Measurements from ENCODE around the gene DPP9. TPM values are rescaled to one million over a fixed set of nuclear protein-coding genes. Genes with fewer than 3 reads are reported as not detected.

The DPP9 gene
- total and polyA plus RNA-seq, 2 of the 13 experiments (the other 11 are each of a cell fraction or from before 2014, with no cell fraction given): 8.4 to 25.8 TPM

DNA sequence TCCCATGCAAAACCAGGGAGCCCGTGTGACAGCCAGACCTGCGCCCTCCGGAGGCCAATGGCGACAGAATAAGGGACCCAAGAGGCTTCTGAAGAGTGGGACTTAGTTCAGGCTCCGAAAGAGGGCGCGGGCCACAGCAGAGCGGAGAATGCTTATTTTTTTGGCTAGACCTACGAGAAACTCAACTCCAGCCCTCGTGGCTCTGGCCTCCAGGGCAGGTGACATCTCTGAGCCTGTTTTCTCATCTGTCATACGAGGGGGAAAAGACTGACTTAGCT, 23.0 kb downstream of the DPP9 start:
- Histone ChIP-seq H3K4me1 (ENCODE audit: insufficient read depth, low read length) (peaks cover 17% of the 10 kb centered on the region), H3K36me3 (replicated peaks in 1 of 2; ENCODE audit: control insufficient read depth in 1 of 2, insufficient read depth in 2 of 2, low read length in 2 of 2) (peaks cover 32 to 62% of the 10 kb centered on the region in 2 experiments), H3K4me3 (replicated peaks in 1 of 3; ENCODE audit: insufficient read depth in 1 of 3, low read depth in 2 of 3, low read length in 3 of 3) (no peak overlapping the region), H2AFZ (ENCODE audit: low read length) (no peak overlapping the region), H4K20me1 (ENCODE audit: insufficient read depth, low read length) (no peaks in the 10 kb centered on the region), H3K9ac (ENCODE audit: insufficient read depth, low read depth, low read length) (no peak overlapping the region), H3K27me3 (ENCODE audit: control insufficient read depth in 1 of 2, insufficient read depth in 2 of 2, low read length in 2 of 2) (no peaks in the 10 kb centered on the region), H3K27ac (ENCODE audit: extremely low read length, insufficient read depth, low read length) (no peak overlapping the region), H3K4me2 (ENCODE audit: low read depth, low read length) (no peak overlapping the region), H3K79me2 (ENCODE audit: insufficient read depth, low read length) (no peaks in the 10 kb centered on the region), H3K9me3 (ENCODE audit: low read length) (no peaks in the 10 kb centered on the region)
- ChIA-PET CTCF (ENCODE audit: low intra/inter-chr PET ratio, low total read pairs) (no interaction called here), POLR2A (no interaction called here)
- WGBS (ENCODE audit: low lambda C conversion rate): 96% methylated on average over 11 of the region's 11 CpGs
- BruUV-seq (replicated peaks): no TSS peak
- TF ChIP-seq U2AF1 (optimal IDR thresholded peaks at IDR 0.05; ENCODE audit: low read depth, low read length): no peak
- no peak for TF ChIP-seq FOXA1 (IDR thresholded peaks at IDR 0.05)
- no peak for TF ChIP-seq FOXA1 (CRISPR knock-in tag; IDR thresholded peaks at IDR 0.05)
- TF ChIP-seq SNRNP70 (IDR thresholded peaks at IDR 0.05; ENCODE audit: low read depth, low read length): no peak
- TF ChIP-seq, protein P1, sequence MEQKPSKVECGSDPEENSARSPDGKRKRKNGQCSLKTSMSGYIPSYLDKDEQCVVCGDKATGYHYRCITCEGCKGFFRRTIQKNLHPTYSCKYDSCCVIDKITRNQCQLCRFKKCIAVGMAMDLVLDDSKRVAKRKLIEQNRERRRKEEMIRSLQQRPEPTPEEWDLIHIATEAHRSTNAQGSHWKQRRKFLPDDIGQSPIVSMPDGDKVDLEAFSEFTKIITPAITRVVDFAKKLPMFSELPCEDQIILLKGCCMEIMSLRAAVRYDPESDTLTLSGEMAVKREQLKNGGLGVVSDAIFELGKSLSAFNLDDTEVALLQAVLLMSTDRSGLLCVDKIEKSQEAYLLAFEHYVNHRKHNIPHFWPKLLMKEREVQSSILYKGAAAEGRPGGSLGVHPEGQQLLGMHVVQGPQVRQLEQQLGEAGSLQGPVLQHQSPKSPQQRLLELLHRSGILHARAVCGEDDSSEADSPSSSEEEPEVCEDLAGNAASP (CRISPR knock-in tag; IDR thresholded peaks at IDR 0.05; ENCODE audit: borderline replicate concordance): no peak
- no peak for TF ChIP-seq ZNF670 (CRISPR knock-in tag; IDR thresholded peaks at IDR 0.05; ENCODE audit: borderline replicate concordance)
- TF ChIP-seq ZNF891 (CRISPR knock-in tag; IDR thresholded peaks at IDR 0.05): no peak
- no peak for TF ChIP-seq ZFP41 (CRISPR knock-in tag; IDR thresholded peaks at IDR 0.05; ENCODE audit: borderline replicate concordance)
- TF ChIP-seq POLR2G (IDR thresholded peaks at IDR 0.05; ENCODE audit: low read depth, low read length): no peak
- TF ChIP-seq KMT2A (CRISPR knock-in tag; IDR thresholded peaks at IDR 0.05): no peak
- TF ChIP-seq ARNTL (CRISPR knock-in tag; IDR thresholded peaks at IDR 0.05): no peak
- TF ChIP-seq ZNF672 (CRISPR knock-in tag; IDR thresholded peaks at IDR 0.05): no peak
- no peak for TF ChIP-seq IRF2 (CRISPR knock-in tag; IDR thresholded peaks at IDR 0.05)
- TF ChIP-seq, protein P2, sequence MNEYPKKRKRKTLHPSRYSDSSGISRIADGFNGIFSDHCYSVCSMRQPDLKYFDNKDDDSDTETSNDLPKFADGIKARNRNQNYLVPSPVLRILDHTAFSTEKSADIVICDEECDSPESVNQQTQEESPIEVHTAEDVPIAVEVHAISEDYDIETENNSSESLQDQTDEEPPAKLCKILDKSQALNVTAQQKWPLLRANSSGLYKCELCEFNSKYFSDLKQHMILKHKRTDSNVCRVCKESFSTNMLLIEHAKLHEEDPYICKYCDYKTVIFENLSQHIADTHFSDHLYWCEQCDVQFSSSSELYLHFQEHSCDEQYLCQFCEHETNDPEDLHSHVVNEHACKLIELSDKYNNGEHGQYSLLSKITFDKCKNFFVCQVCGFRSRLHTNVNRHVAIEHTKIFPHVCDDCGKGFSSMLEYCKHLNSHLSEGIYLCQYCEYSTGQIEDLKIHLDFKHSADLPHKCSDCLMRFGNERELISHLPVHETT (CRISPR knock-in tag; conservative IDR thresholded peaks at IDR 0.05): no peak
- TF ChIP-seq SIN3B (IDR thresholded peaks at IDR 0.05; ENCODE audit: low read length): no peak
- TF ChIP-seq BRD4 (CRISPR knock-in tag; IDR thresholded peaks at IDR 0.05): no peak
- TF ChIP-seq ZNF614 (CRISPR knock-in tag; IDR thresholded peaks at IDR 0.05; ENCODE audit: borderline replicate concordance): no peak
- no peak for TF ChIP-seq DNMT3B (CRISPR knock-in tag; conservative IDR thresholded peaks at IDR 0.05)
- no peak for TF ChIP-seq PCBP2 (optimal IDR thresholded peaks at IDR 0.05; ENCODE audit: low read depth, low read length, poor library complexity, severe bottlenecking)
- no peak for TF ChIP-seq SRY (CRISPR knock-in tag; IDR thresholded peaks at IDR 0.05)
- intact Hi-C loops (cut with micrococcal nuclease; ENCODE audit: unreplicated experiment): no loop called here
- no peak for DNase-seq (ENCODE audit: low spot score)
- in situ Hi-C loops (cut with HindIII; ENCODE audit: extremely low pct_ligation_motif_present, low pct_unique_long_range_greater_than_20kb): no loop called here
- FAIRE-seq: no peak
- ATAC-seq: no peak
